Endothelial cell of umbilical vein (primary cell): ENCODE data around the gene AMIGO3. TPM values are rescaled to one million over a fixed set of nuclear protein-coding genes. Genes with fewer than 3 reads are reported as not detected.

Experiments
- BruUV-seq: library from RNA; stranded (reverse); fragments of 400-500 nt; replicated peaks from 2 replicates; lab custom pipeline; 2021; lab: Mats Ljungman, UMichigan
- CTCF ChIA-PET: fragments of 300-600, 350-600 bp; sonication (Branson Sonifier 250); formaldehyde crosslinking; loops from one replicate; lab custom pipeline; 2021; ENCODE audit warnings: antibody characterized with exemption, inconsistent platforms; lab: Charles Lee
- POLR2A ChIA-PET: fragments of 300-600, 350-600 bp; sonication (Branson Sonifier 250); formaldehyde crosslinking; loops from one replicate; lab custom pipeline; 2021; ENCODE audit warnings: antibody characterized with exemption, inconsistent platforms; lab: Charles Lee
- DNase-seq: peaks from one replicate; pipeline ENCODE4 v3.0.0-alpha.2; 2011; ENCODE audit warnings: low read depth, low spot score
- FAIRE-seq: peaks from 2 replicates; lab custom pipeline; 2011; peaks lifted over from hg19 to GRCh38; lab: Jason Lieb, UNC
- H2AFZ ChIP-seq: 2 replicates; pipeline ENCODE4 v1.6.0; 2012; ENCODE audit warnings: low read depth, low read length, control low read depth, inconsistent platforms
- H3K27ac ChIP-seq: 2 replicates; pipeline ENCODE4 v1.5.1; 2011; ENCODE audit warnings: low read depth, mild to moderate bottlenecking, control low read depth, low read length, moderate library complexity; ENCODE audit not compliant: insufficient read depth
- H3K27me3 ChIP-seq, 2 experiments: 2 replicates each; pipeline versions ENCODE4 v1.6.0 to v1.6.1; 2011; ENCODE audit warnings: low read length in 2 of 2, mixed read lengths in 1 of 2; ENCODE audit not compliant: control insufficient read depth in 2 of 2, insufficient read depth in 2 of 2
- H3K36me3 ChIP-seq, 2 experiments: 2 replicates in 1 of 2; 3 replicates in 1 of 2; pipeline ENCODE4 v1.5.1; 2011; ENCODE audit warnings: low read length in 2 of 2, mild to moderate bottlenecking in 1 of 2, moderate library complexity in 1 of 2; ENCODE audit not compliant: control insufficient read depth in 2 of 2, insufficient read depth in 2 of 2; ENCODE audit errors: extremely low read depth in 1 of 2
- H3K4me1 ChIP-seq: 3 replicates; pipeline ENCODE4 v1.5.1; 2011; ENCODE audit warnings: mild to moderate bottlenecking, low read length; ENCODE audit not compliant: control insufficient read depth, insufficient read depth; ENCODE audit errors: extremely low read depth
- H3K4me2 ChIP-seq: 2 replicates; pipeline ENCODE4 v1.6.1; 2011; ENCODE audit warnings: low read length, control low read depth, mixed read lengths; ENCODE audit not compliant: insufficient read depth
- H3K4me3 ChIP-seq, 3 experiments: fragments of 200-600 bp in 1 of 3; sonication (generic), shearing (Covaris generic) in 1 of 3; replicated peaks in 1 of 3; 2 replicates each; pipeline ENCODE4 v1.5.1; 2011 to 2016; ENCODE audit warnings: control low read depth in 3 of 3, low read length in 3 of 3, mild to moderate bottlenecking in 2 of 3, inconsistent platforms in 1 of 3, low read depth in 1 of 3, moderate library complexity in 1 of 3; ENCODE audit not compliant: insufficient read depth in 1 of 3
- H3K79me2 ChIP-seq: 2 replicates; pipeline ENCODE4 v1.6.0; 2012; ENCODE audit warnings: low read length, inconsistent platforms; ENCODE audit not compliant: control insufficient read depth, insufficient read depth
- H3K9ac ChIP-seq: replicated peaks from 2 replicates; pipeline ENCODE3; 2011; ENCODE audit warnings: low read length, control low read depth; ENCODE audit not compliant: insufficient read depth; ENCODE audit errors: extremely low read depth
- H3K9me1 ChIP-seq: replicated peaks from 3 replicates; pipeline ENCODE4 v1.6.0; 2011; ENCODE audit warnings: mild to moderate bottlenecking, low read length; ENCODE audit not compliant: control insufficient read depth, insufficient read depth; ENCODE audit errors: extremely low read depth
- H3K9me3 ChIP-seq: replicated peaks from 2 replicates; pipeline ENCODE4 v1.5.1; 2012; ENCODE audit warnings: low read length, inconsistent platforms; ENCODE audit not compliant: control insufficient read depth, insufficient read depth
- H4K20me1 ChIP-seq: replicated peaks from 2 replicates; pipeline ENCODE3; 2011; ENCODE audit warnings: mild to moderate bottlenecking, low read length; ENCODE audit not compliant: control insufficient read depth, insufficient read depth; ENCODE audit errors: extremely low read depth
- EZH2 ChIP-seq: IDR thresholded peaks from 2 replicates; pipeline ENCODE4 v1.6.1; 2012; ENCODE audit warnings: borderline replicate concordance, low read depth, mild to moderate bottlenecking, moderate library complexity, low read length, inconsistent platforms; ENCODE audit not compliant: severe bottlenecking
- FOS ChIP-seq: IDR thresholded peaks from 2 replicates; pipeline ENCODE4 v1.6.1; 2011; ENCODE audit warnings: mild to moderate bottlenecking, low read length, moderate library complexity, borderline replicate concordance; ENCODE audit not compliant: insufficient read depth
- GATA2 ChIP-seq: IDR thresholded peaks from 2 replicates; pipeline ENCODE4 v1.7.0; 2011; ENCODE audit warnings: low read depth, mild to moderate bottlenecking, moderate library complexity, mixed read lengths, low read length; ENCODE audit not compliant: insufficient read length, insufficient read depth
- JUN ChIP-seq: IDR thresholded peaks from 2 replicates; pipeline ENCODE4 v1.6.1; 2011; ENCODE audit warnings: borderline replicate concordance, low read depth; ENCODE audit not compliant: insufficient read length, insufficient read depth
- MYC ChIP-seq: IDR thresholded peaks from one replicate; pipeline ENCODE4 v1.6.1; 2011; ENCODE audit warnings: mild to moderate bottlenecking, low read depth, low read length
- POLR2A ChIP-seq: IDR thresholded peaks from 2 replicates; pipeline ENCODE4 v1.6.1; 2012; ENCODE audit warnings: low read depth, mild to moderate bottlenecking, control low read depth, low read length
- POLR2AphosphoS5 ChIP-seq: IDR thresholded peaks from 2 replicates; pipeline ENCODE4 v1.6.1; 2012; ENCODE audit warnings: low read depth, mild to moderate bottlenecking, control low read depth, low read length, moderate library complexity; ENCODE audit not compliant: insufficient read depth
- dilution Hi-C: fragments of 300-500 bp; cut with MboI; formaldehyde crosslinking; loops from one replicate; pipeline ENCODE4 v1.15.0; 2019; ENCODE audit warnings: low sequenced_read_pairs; ENCODE audit not compliant: extremely low pct_ligation_motif_present
- intact Hi-C: fragments of 100-400 bp; cut with micrococcal nuclease; formaldehyde crosslinking; loops from one replicate; pipeline ENCODE4 v1.10.0; 2022
- polyA plus RNA-seq, 4 experiments: library from polyadenylated mRNA; depleted of rRNA in 3 of 4; stranded (reverse) in 3 of 4; unstranded in 1 of 4; fragments of >200 nt; gene quantifications; 2 replicates each; pipeline versions ENCODE4 v1.2.1 to v1.2.3, GENCODE V29; 2011 to 2012; ENCODE audit warnings: missing spikeins in 1 of 4
- total RNA-seq: library from RNA; stranded (reverse); gene quantifications from 2 replicates; pipeline ENCODE4 v1.2.3, GENCODE V29; 2021
- TF ChIP-seq, protein P1 (sequence below): IDR thresholded peaks from 2 replicates; pipeline ENCODE4 v1.6.1; 2011; ENCODE audit not compliant: insufficient read depth, insufficient read length
- TF ChIP-seq, protein P2 (sequence below), 2 donors: IDR thresholded peaks; 1 replicate in 1 of 2; 2 replicates in 1 of 2; pipeline ENCODE4 v1.5.1; 2011; ENCODE audit warnings: low read length in 2 of 2, mild to moderate bottlenecking in 2 of 2, moderate library complexity in 2 of 2, control low read depth in 1 of 2, inconsistent platforms in 1 of 2, low read depth in 1 of 2; ENCODE audit not compliant: insufficient read depth in 1 of 2; ENCODE audit errors: extremely low read depth in 1 of 2

Gene AMIGO3
- total and polyA plus RNA-seq, 2 donors (not counting 3 experiments of a cell fraction or from before 2014, with no cell fraction given): 0.21 TPM; not detected in 1

GRCh38 chr3:49712631-49713317 lies 6.7 kb downstream of the AMIGO3 start:
- H3K27me3 ChIP-seq: no peaks in the 10 kb centered on the region
- H3K9me3 ChIP-seq: no peaks in the 10 kb centered on the region
- H3K27ac ChIP-seq: no peak overlapping the region
- FAIRE-seq (no peak), DNase-seq (no peak)
- TF ChIP-seq POLR2A (no peak), JUN (no peak), MYC (no peak), EZH2 (no peak), FOS (no peak), POLR2AphosphoS5 (no peak), GATA2 (no peak)
- TF ChIP-seq, protein P1, sequence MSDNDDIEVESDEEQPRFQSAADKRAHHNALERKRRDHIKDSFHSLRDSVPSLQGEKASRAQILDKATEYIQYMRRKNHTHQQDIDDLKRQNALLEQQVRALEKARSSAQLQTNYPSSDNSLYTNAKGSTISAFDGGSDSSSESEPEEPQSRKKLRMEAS: no peak
- TF ChIP-seq, protein P2, sequence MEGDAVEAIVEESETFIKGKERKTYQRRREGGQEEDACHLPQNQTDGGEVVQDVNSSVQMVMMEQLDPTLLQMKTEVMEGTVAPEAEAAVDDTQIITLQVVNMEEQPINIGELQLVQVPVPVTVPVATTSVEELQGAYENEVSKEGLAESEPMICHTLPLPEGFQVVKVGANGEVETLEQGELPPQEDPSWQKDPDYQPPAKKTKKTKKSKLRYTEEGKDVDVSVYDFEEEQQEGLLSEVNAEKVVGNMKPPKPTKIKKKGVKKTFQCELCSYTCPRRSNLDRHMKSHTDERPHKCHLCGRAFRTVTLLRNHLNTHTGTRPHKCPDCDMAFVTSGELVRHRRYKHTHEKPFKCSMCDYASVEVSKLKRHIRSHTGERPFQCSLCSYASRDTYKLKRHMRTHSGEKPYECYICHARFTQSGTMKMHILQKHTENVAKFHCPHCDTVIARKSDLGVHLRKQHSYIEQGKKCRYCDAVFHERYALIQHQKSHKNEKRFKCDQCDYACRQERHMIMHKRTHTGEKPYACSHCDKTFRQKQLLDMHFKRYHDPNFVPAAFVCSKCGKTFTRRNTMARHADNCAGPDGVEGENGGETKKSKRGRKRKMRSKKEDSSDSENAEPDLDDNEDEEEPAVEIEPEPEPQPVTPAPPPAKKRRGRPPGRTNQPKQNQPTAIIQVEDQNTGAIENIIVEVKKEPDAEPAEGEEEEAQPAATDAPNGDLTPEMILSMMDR (IDR thresholded peaks at IDR 0.05; ENCODE audit: extremely low read depth in 1 of 2, insufficient read depth in 1 of 2, low read depth in 1 of 2, low read length in 2 of 2): no peak
- H4K20me1 ChIP-seq: no peaks in the 10 kb centered on the region
- H3K9ac ChIP-seq: no peak overlapping the region
- H3K79me2 ChIP-seq: no peaks in the 10 kb centered on the region
- no peak overlapping the region for H3K4me3 ChIP-seq
- H3K36me3 ChIP-seq: peaks cover 0 to 3% of the 10 kb centered on the region in 2 experiments
- CTCF ChIA-PET: interaction anchor here (0.7 to 1.1 kb wide), 3 partner anchors 10 to 173 kb away, joined by 3 read pairs; no protein-coding TSS in a partner anchor
- BruUV-seq: no TSS peak
- POLR2A ChIA-PET: no interaction called here
- intact Hi-C loops: no loop called here
- H3K4me2 ChIP-seq: no peak overlapping the region
- dilution Hi-C loops: no loop called here
- no peak overlapping the region for H2AFZ ChIP-seq
- no peaks in the 10 kb centered on the region for H3K4me1 ChIP-seq
- H3K9me1 ChIP-seq: no peaks in the 10 kb centered on the region
